Spleen (tissue), 7 donors: ENCODE data around the gene PARN.

Source experiments
- POLR2A ChIP-seq, 3 donors: fragments of 450-650 bp; IDR thresholded peaks; one replicate each; pipeline ENCODE4 v1.5.1; 2017; ENCODE audit warnings: antibody characterized with exemption in 3 of 3, mild to moderate bottlenecking in 1 of 3
- POLR2AphosphoS5 ChIP-seq, 3 donors: sonication (generic); formaldehyde crosslinking; IDR thresholded peaks; one replicate each; pipeline ENCODE4 v1.5.1; 2017; ENCODE audit warnings: antibody characterized with exemption in 3 of 3
- TF ChIP-seq, protein P1 (sequence below), 11 experiments: fragments of 200-600 bp in 7 of 11; fragments of 450-650 bp in 4 of 11; sonication (generic) in 4 of 11; IDR thresholded peaks in 8 of 11; conservative IDR thresholded peaks in 3 of 11; 1 replicate in 7 of 11; 2 replicates in 4 of 11; pipeline versions ENCODE4 v1.4.0 to v1.8.0; 2016 to 2021; ENCODE audit warnings: antibody characterized with exemption in 11 of 11, inconsistent platforms in 4 of 11, mild to moderate bottlenecking in 1 of 11
- donor health status: DM: no; HTN: no; CAD: no; lungs with moderate emphysema.
- donor health status: DM: no; HTN: no; CAD: no.
- donor health status: DM: no; HTN: no; CAD: no.

GRCh38 chr16:14386115-14386514, 243.9 kb downstream of the PARN start:
- TF ChIP-seq, protein P1, sequence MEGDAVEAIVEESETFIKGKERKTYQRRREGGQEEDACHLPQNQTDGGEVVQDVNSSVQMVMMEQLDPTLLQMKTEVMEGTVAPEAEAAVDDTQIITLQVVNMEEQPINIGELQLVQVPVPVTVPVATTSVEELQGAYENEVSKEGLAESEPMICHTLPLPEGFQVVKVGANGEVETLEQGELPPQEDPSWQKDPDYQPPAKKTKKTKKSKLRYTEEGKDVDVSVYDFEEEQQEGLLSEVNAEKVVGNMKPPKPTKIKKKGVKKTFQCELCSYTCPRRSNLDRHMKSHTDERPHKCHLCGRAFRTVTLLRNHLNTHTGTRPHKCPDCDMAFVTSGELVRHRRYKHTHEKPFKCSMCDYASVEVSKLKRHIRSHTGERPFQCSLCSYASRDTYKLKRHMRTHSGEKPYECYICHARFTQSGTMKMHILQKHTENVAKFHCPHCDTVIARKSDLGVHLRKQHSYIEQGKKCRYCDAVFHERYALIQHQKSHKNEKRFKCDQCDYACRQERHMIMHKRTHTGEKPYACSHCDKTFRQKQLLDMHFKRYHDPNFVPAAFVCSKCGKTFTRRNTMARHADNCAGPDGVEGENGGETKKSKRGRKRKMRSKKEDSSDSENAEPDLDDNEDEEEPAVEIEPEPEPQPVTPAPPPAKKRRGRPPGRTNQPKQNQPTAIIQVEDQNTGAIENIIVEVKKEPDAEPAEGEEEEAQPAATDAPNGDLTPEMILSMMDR (IDR thresholded peaks at IDR 0.05 in 8 of 11, conservative IDR thresholded peaks at IDR 0.05 in 3 of 11): no peak
- TF ChIP-seq POLR2AphosphoS5 (IDR thresholded peaks at IDR 0.05): no peak
- no peak for TF ChIP-seq POLR2A (IDR thresholded peaks at IDR 0.05)
